ENCODE measurements around the gene CCNJL.

The CCNJL gene

GRCh38 chr5:160289721-160290120, 22.6 kb downstream of the CCNJL start:
- DNase-seq = no peak

GRCh38 chr5:160289356-160289651, 23.1 kb downstream of the CCNJL start:
- no peak for DNase-seq

DNA sequence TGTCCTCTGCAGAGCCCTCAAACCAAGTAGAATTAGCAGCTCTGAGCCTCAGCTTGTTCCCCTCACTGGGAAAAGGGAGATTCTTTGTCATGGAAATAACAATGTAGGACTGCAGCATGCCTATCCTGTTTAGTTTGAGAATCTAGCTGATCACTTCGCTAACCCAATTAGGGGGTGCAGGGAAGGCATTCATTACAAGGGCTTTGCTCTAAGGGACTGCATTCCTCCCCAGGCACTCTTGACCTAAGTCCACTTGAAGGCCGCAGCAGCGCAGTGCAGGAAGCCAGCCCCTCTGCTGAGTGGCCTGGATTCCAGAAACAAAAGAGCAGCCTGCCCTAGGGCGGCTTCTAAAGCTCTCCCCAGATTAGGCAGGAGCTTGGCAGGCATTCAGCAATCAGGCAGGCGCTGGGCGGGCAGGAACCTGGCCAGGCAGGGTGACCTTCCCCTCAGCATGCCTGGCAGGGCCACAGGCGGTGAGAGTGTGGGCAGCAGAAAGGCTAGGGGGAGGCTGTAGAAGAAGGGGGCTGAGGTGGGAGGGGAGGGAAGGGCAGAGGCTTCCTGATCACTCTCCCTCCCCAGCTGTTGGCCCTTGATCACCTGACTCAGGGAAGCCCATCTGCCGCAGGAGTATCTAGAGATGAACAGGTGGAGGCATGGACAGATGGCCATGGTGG, 24.8 kb downstream of the CCNJL start:
- peak; percentile 34 for DNase-seq

GRCh38 chr5:160286947-160287346, 25.4 kb downstream of the CCNJL start:
- no peak for DNase-seq

DNA sequence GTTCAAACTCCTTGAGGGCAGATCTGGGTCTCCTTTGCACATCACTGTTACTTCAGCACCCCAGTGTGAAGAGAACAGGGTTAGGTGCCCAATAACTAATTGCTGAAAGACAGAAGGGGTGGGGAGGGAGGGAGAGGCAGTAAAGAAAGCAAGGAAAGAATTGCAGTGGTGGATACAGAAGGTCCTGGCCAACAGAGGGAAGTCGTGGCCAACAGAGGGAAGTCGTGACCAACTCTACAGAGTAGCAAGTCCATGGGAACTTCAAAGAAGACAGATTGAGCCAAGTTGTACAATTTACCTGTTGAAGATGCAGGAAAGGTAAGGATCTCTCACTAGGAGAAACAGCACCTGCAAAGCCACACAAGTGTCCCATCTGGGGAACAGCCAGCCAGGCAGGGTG, 27.0 kb downstream of the CCNJL start:
- no peak for DNase-seq

GRCh38 chr5:160284291-160284873, 28.0 kb downstream of the CCNJL start:
- no peak for DNase-seq

DNA sequence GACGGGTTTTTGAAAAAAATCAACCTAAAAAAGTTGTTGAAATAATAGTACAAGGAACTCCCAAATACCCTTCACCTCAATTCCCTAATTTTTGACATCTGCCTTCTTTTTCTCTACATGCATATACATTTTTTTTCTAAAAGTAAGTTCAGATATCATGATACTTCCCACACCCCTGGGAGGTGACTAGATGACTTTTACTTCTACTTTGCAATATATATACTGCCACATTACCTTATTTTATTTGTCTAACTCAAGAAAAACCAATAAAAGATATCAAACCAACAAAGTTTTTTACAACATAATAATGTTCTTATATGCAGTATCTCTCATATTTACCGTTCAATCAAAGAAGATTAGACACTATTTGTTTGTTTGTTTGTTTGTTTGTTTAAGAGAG, 31.1 kb downstream of the CCNJL start:
- DNase-seq = no peak

GRCh38 chr5:160280384-160281095, 31.8 kb downstream of the CCNJL start:
- DNase-seq = no peak

GRCh38 chr5:160278343-160278742, 34.0 kb downstream of the CCNJL start:
- DNase-seq = no peak

- no peak for DNase-seq
Measured at GRCh38 chr5:160274483-160274931, 37.9 kb downstream of the CCNJL start.

DNA sequence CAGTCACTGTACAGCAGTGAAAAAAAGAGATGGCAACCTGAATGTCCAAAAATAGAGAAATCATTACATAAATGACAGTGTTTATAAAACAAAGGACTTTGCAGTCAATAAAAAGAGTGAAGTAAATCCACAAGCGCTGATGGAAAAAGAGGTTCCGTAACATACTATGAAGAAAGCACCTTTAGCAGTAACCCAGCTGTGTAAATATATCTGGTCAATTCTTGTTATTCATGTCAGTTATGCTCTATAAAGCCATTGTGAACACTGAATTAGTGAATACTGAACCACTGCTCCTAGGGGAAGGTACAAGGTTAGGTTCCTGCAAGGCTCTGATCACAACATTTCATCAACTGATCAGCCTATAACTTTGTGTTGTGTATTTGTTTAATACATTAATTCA, 39.5 kb downstream of the CCNJL start:
- DNase-seq = no peak

GRCh38 chr5:160272264-160272663, 40.1 kb downstream of the CCNJL start:
- DNase-seq = no peak

- no peak for DNase-seq
Measured at GRCh38 chr5:160271836-160272235, 40.5 kb downstream of the CCNJL start.

DNA sequence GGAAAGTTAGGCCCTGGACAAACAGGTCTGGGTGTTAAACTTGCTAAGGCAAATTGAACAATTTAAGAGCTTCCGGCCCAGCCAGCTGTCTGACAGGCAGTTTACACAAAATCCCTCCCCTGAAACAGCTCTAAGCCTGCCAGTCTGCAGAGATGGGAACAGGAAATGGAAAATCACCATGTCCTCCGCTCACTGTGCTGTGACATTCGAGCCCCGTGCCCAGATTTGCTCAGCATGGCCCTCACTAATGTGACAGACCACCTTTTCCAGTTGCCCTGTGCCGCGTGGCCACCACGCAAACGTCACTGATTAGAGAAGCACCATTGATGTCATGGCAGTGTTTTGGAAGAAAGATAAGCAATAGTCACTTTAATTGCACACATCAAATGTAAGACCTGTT, 41.0 kb downstream of the CCNJL start:
- DNase-seq = peak; percentile 46

DNA sequence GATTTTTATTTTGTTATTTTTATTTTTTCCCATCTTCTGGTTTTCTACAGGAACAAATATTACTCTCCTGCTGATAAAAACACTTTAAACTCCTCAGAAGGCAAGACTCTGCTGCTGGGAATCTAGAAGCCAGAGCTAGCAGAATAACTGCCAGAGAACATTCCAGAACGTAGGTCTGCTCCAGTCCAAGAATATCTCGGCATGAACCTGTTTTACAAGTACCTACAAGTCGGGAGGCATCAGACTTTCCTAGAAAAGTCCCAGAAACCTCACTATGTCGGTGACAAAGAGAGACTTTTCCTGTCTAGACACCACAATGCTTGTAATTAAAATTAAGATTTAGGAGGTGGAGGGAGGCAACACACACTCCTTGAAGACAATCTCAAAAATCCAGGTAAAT, 41.7 kb downstream of the CCNJL start:
- no peak for DNase-seq

GRCh38 chr5:160269017-160269416, 43.3 kb downstream of the CCNJL start:
- peak; percentile 47 for DNase-seq

GRCh38 chr5:160268121-160268520, 44.2 kb downstream of the CCNJL start:
- no peak for DNase-seq

GRCh38 chr5:160266752-160267345, 45.5 kb downstream of the CCNJL start:
- DNase-seq = no peak

GRCh38 chr5:160266044-160266443, 46.3 kb downstream of the CCNJL start:
- DNase-seq = no peak

- no peak for DNase-seq
Measured at GRCh38 chr5:160263326-160263855, 49.0 kb downstream of the CCNJL start.

GRCh38 chr5:160262151-160263074, 50.0 kb downstream of the CCNJL start:
- peak; percentile 39 for DNase-seq
